Measurements from ENCODE around the gene PLEKHB1.

DNA sequence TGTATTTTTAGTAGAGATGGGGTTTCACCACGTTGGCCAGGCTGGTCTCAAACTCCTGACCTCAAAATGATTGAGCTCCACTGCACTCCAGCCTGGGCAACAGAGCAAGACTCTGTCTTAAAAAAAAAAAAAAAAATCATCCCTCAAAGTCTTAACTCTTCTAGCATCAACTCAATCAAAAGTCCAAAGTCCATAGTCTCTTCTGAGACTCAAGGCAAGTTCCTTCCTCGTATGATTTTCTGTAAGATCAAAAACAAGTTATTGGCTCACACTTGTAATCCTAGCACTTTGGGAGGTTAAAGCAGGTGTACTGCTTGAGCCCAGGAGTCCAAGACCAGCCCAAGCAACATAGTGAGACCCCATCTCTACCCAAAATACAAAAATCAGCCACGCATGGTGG is 24.4 kb downstream of the PLEKHB1 start:
- TF ChIP-seq, protein P1, sequence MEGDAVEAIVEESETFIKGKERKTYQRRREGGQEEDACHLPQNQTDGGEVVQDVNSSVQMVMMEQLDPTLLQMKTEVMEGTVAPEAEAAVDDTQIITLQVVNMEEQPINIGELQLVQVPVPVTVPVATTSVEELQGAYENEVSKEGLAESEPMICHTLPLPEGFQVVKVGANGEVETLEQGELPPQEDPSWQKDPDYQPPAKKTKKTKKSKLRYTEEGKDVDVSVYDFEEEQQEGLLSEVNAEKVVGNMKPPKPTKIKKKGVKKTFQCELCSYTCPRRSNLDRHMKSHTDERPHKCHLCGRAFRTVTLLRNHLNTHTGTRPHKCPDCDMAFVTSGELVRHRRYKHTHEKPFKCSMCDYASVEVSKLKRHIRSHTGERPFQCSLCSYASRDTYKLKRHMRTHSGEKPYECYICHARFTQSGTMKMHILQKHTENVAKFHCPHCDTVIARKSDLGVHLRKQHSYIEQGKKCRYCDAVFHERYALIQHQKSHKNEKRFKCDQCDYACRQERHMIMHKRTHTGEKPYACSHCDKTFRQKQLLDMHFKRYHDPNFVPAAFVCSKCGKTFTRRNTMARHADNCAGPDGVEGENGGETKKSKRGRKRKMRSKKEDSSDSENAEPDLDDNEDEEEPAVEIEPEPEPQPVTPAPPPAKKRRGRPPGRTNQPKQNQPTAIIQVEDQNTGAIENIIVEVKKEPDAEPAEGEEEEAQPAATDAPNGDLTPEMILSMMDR (IDR thresholded peaks at IDR 0.05): no peak
- no peak for TF ChIP-seq POLR2A (IDR thresholded peaks at IDR 0.05)
